Muscle of leg (tissue), 11 donors: Measurements from ENCODE around the gene DENND5B. TPM values are rescaled to one million over a fixed set of nuclear protein-coding genes. Genes with fewer than 3 reads are reported as not detected.
"Not testable (repeated sequence)": the region's sequence is repeated elsewhere in the genome, so short reads cannot be mapped to it uniquely, and the experiment has no call there.

ENCODE experiments used
- DNase-seq: peaks from one replicate; pipeline ENCODE4 v3.0.0; 2013
- H3K27ac ChIP-seq: one replicate; pipeline ENCODE4 v1.5.1; 2013; ENCODE audit warnings: mild to moderate bottlenecking, low read length, control low read depth
- H3K27me3 ChIP-seq: one replicate; pipeline ENCODE4 v1.6.1; 2013; ENCODE audit warnings: low read length; ENCODE audit not compliant: control insufficient read depth, insufficient read depth
- H3K36me3 ChIP-seq: one replicate; pipeline ENCODE4 v1.6.1; 2013; ENCODE audit warnings: low read length; ENCODE audit not compliant: control insufficient read depth, insufficient read depth
- H3K4me1 ChIP-seq: one replicate; pipeline ENCODE4 v1.6.1; 2013; ENCODE audit warnings: low read length; ENCODE audit not compliant: control insufficient read depth, insufficient read depth
- H3K4me3 ChIP-seq: one replicate; pipeline ENCODE4 v1.5.1; 2013; ENCODE audit warnings: low read length, control low read depth
- H3K9me3 ChIP-seq: replicated peaks from 2 replicates; pipeline ENCODE4 v1.6.1; 2013; ENCODE audit warnings: low read depth, low read length; ENCODE audit not compliant: control insufficient read depth
- WGBS: methylation state at CpG from one replicate; pipeline ENCODE4 v1.1.5; 2013; ENCODE audit warnings: missing lambda C conversion rate; ENCODE audit not compliant: insufficient coverage; 5-methylcytosine and 5-hydroxymethylcytosine counted together
- polyA plus RNA-seq, 8 donors: library from polyadenylated mRNA; unstranded; fragments of 120-200 nt; gene quantifications; one replicate each; pipeline versions ENCODE4 v1.2.1 to v1.2.3, GENCODE V29; 2013; ENCODE audit warnings: inconsistent platforms in 1 of 8, low replicate concordance in 1 of 8; ENCODE audit not compliant: insufficient read length in 8 of 8, insufficient read depth in 1 of 8
- total RNA-seq: library from RNA; stranded (reverse); fragments of 120-200 nt; gene quantifications from one replicate; pipeline ENCODE4 v1.2.4, GENCODE V29; 2013

DENND5B gene
- total and polyA plus RNA-seq, 9 donors: 13.2 to 22.3 (median 20.0) TPM

GRCh38 chr12:31516702-31517101 is 74.2 kb downstream of the DENND5B start:
- WGBS: no CpG with 5 or more reads among the region's 2 CpGs
- H3K27me3 ChIP-seq: no peaks in the 10 kb centered on the region
- H3K36me3 ChIP-seq: no peaks in the 10 kb centered on the region
- H3K4me3 ChIP-seq: no peak overlapping the region
- H3K9me3 ChIP-seq: no peaks in the 10 kb centered on the region
- no peak for DNase-seq
- H3K4me1 ChIP-seq: peaks cover 7% of the 10 kb centered on the region
- H3K27ac ChIP-seq: no peak overlapping the region

- Histone ChIP-seq H3K36me3 (no peaks in the 10 kb centered on the region), H3K9me3 (no peaks in the 10 kb centered on the region), H3K4me3 (no peak overlapping the region), H3K27me3 (no peaks in the 10 kb centered on the region), H3K4me1 (peaks cover 7% of the 10 kb centered on the region), H3K27ac (no peak overlapping the region)
- WGBS: 100% methylated on average over 2 of the region's 4 CpGs
- DNase-seq: no peak
Observed at GRCh38 chr12:31514912-31515311, 76.0 kb downstream of the DENND5B start.

- H3K4me1 ChIP-seq: no peaks in the 10 kb centered on the region
- no peaks in the 10 kb centered on the region for H3K36me3 ChIP-seq
- H3K27ac ChIP-seq: no peak overlapping the region
- peaks cover 5% of the 10 kb centered on the region for H3K9me3 ChIP-seq
- no peak overlapping the region for H3K4me3 ChIP-seq
- no peaks in the 10 kb centered on the region for H3K27me3 ChIP-seq
- WGBS: 84% methylated on average over 3 of the region's 4 CpGs
- no peak for DNase-seq
Observed at GRCh38 chr12:31510034-31510433, 80.9 kb downstream of the DENND5B start.

- Histone ChIP-seq H3K9me3 (peaks cover 8% of the 10 kb centered on the region), H3K36me3 (no peaks in the 10 kb centered on the region), H3K4me3 (no peak overlapping the region), H3K27ac (no peak overlapping the region), H3K4me1 (no peaks in the 10 kb centered on the region), H3K27me3 (no peaks in the 10 kb centered on the region)
- DNase-seq: no peak
- WGBS: no CpG with 5 or more reads among the region's 4 CpGs
Observed at GRCh38 chr12:31508436-31509150, 82.3 kb downstream of the DENND5B start.

- H3K9me3 ChIP-seq: peaks cover 8% of the 10 kb centered on the region
- H3K4me1 ChIP-seq: no peaks in the 10 kb centered on the region
- 100% methylated on average over 1 of the region's 1 CpG for WGBS
- H3K27ac ChIP-seq: no peak overlapping the region
- H3K27me3 ChIP-seq: no peaks in the 10 kb centered on the region
- no peaks in the 10 kb centered on the region for H3K36me3 ChIP-seq
- DNase-seq: no peak
- H3K4me3 ChIP-seq: no peak overlapping the region
Observed at GRCh38 chr12:31507966-31508365, 83.0 kb downstream of the DENND5B start.

DNA sequence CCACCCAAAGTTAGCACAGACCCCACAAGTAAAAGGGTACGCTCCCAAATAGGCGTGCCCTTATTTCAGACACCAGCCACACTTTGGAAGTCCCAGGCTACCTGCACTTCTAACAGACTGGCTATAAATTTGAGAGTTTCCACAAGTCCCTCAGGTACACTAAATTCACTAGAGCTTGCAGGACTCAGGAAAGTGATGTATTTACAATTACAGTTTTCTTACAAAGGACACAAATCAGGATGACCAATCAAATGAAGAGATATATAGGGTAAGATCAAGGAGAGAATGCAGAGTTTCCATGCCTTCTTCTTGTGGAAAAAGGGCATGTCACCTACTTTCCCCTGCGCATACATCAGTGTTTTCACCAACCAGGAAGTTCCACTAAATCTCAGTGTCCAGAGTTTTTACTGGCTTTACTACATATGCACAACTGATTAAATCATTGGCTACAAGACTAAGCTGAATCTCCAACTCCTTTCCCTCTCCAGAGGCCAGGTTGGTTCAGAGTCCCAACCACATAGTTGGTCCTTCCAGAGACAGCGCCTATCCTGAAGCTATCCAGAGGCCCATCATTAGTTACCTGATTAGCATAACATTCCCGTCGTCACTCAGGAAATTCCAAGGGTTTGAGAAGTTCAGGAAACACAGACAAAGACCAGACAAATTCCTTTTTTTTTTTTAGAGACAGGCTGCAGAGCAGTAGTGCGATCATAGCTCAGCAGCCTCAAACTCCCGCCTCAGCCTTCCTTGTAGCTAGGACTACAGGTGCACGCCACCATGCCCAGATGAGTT is 84.2 kb downstream of the DENND5B start:
- H3K4me1 ChIP-seq: no peaks in the 10 kb centered on the region
- no peak for DNase-seq
- peaks cover 8% of the 10 kb centered on the region for H3K9me3 ChIP-seq
- H3K36me3 ChIP-seq: no peaks in the 10 kb centered on the region
- no peaks in the 10 kb centered on the region for H3K27me3 ChIP-seq
- H3K27ac ChIP-seq: no peak overlapping the region
- H3K4me3 ChIP-seq: no peak overlapping the region
- WGBS: 61% methylated on average over 5 of the region's 9 CpGs

DNA sequence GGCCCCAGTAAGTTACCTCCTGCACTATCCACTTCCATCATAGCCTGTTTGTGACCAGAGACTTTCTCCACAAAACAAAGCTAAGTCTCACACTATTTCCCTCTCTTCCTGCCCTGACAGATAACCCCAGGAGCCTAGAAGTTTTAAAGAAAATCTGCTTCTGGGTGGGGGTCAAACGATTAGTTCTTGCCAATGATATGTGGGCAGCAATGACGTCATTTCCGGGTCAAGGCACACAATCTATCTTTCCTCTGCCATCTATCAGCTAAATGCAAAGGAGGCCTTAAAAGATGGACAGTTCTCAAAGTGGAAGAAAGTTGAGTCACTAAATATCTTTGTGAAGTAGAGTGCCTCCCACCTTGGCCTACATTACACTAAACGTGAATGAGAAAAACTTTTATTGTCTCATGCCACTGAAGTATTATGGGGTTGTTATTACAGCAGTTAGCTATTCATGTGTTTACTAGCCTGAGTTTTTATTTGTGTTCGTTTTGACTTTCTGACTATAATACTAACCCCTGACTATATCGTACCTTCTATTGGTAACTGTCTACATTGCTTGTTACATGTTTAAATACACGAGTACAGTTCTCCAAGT is 86.2 kb downstream of the DENND5B start:
- DNase-seq: no peak
- 80% methylated on average over 1 of the region's 7 CpGs for WGBS
- H3K27ac ChIP-seq: no peak overlapping the region
- H3K9me3 ChIP-seq: peaks cover 8% of the 10 kb centered on the region
- no peak overlapping the region for H3K4me3 ChIP-seq
- no peaks in the 10 kb centered on the region for H3K36me3 ChIP-seq
- no peaks in the 10 kb centered on the region for H3K4me1 ChIP-seq
- H3K27me3 ChIP-seq: no peaks in the 10 kb centered on the region

DNA sequence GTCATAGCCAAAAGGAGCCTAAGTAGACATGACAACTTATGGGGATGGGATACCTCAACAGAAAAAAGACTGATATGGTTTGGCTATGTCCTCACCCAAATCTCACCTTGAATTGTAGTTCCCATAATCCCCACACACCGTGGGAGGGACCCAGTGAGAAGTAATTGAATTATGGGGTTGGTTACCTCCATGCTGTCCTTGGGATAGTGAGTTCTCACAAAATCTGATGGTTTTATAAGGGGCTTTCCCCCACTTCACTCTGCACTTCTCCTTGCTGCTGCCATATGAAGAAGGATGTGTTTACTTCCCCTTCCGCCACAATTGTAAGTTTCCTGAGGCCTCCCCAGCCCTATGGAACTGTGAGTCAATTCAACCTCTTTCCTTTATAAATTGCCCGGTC is 89.9 kb downstream of the DENND5B start:
- not testable (repeated sequence) for H3K27ac ChIP-seq, H3K4me3 ChIP-seq, H3K9me3 ChIP-seq, H3K27me3 ChIP-seq, H3K36me3 ChIP-seq, H3K4me1 ChIP-seq, DNase-seq
- no CpG with 5 or more reads among the region's 3 CpGs for WGBS

GRCh38 chr12:31499567-31499966 is 91.4 kb downstream of the DENND5B start:
- no peaks in the 10 kb centered on the region for H3K27me3 ChIP-seq
- no peak overlapping the region for H3K4me3 ChIP-seq
- no peaks in the 10 kb centered on the region for H3K9me3 ChIP-seq
- no CpG with 5 or more reads among the region's 2 CpGs for WGBS
- no peaks in the 10 kb centered on the region for H3K4me1 ChIP-seq
- no peak overlapping the region for H3K27ac ChIP-seq
- no peak for DNase-seq
- no peaks in the 10 kb centered on the region for H3K36me3 ChIP-seq

- Histone ChIP-seq H3K36me3 (no peaks in the 10 kb centered on the region), H3K4me1 (no peaks in the 10 kb centered on the region), H3K4me3 (no peak overlapping the region), H3K27me3 (no peaks in the 10 kb centered on the region), H3K9me3 (no peaks in the 10 kb centered on the region), H3K27ac (no peak overlapping the region)
- no peak for DNase-seq
- 60% methylated on average over 1 of the region's 4 CpGs for WGBS
Observed at GRCh38 chr12:31498424-31498823, 92.5 kb downstream of the DENND5B start.
